ENCODE measurements around the gene ADAM12. TPM values are rescaled to one million over a fixed set of nuclear protein-coding genes. Genes with fewer than 3 reads are reported as not detected.

Gene ADAM12
- total and polyA plus RNA-seq, 10 of the 15 experiments (the other 5 are each of a cell fraction or from before 2014, with no cell fraction given): under 0.01 to 0.62 (median 0.04) TPM; not detected in 5

- TF ChIP-seq JUNB (IDR thresholded peaks at IDR 0.05) (no peak), RB1 (IDR thresholded peaks at IDR 0.05; ENCODE audit: borderline replicate concordance) (no peak), MEF2B (IDR thresholded peaks at IDR 0.05; ENCODE audit: partially characterized antibody, poor library complexity, severe bottlenecking) (no peak), HDAC2 (IDR thresholded peaks at IDR 0.05) (no peak), CREM (IDR thresholded peaks at IDR 0.05; ENCODE audit: low read depth) (no peak)
- no TSS peak for BruUV-seq (replicated peaks)
- no peak for ATAC-seq
- POLR2A ChIA-PET: no interaction called here
- in situ Hi-C loops (cut with MboI) (no loop called here), intact Hi-C loops (cut with micrococcal nuclease; ENCODE audit: unreplicated experiment) (no loop called here)
- Histone ChIP-seq H2AFZ (ENCODE audit: control insufficient read depth, low read depth, low read length) (no peak overlapping the region), H3K9ac (ENCODE audit: control insufficient read depth, insufficient read depth, low read length) (no peak overlapping the region), H3K36me3 (ENCODE audit: control insufficient read depth in 2 of 2, insufficient read depth in 2 of 2, low read length in 1 of 2) (no peaks in the 10 kb centered on the region), H3K4me2 (ENCODE audit: control insufficient read depth, insufficient read depth) (no peak overlapping the region), H3K27ac (ENCODE audit: control insufficient read depth, insufficient read depth) (no peak overlapping the region), H3K9me3 (replicated peaks; ENCODE audit: control insufficient read depth, insufficient read depth, low read length) (no peaks in the 10 kb centered on the region), H3K27me3 (replicated peaks in 1 of 2; ENCODE audit: control insufficient read depth in 2 of 2, insufficient read depth in 2 of 2, low read length in 1 of 2) (no peaks in the 10 kb centered on the region), H3K4me1 (ENCODE audit: control insufficient read depth, insufficient read depth, low read length) (no peaks in the 10 kb centered on the region), H3K4me3 (no peak overlapping the region), H4K20me1 (ENCODE audit: control insufficient read depth, insufficient read depth) (no peaks in the 10 kb centered on the region), H3K79me2 (ENCODE audit: control insufficient read depth, insufficient read depth, low read length) (no peaks in the 10 kb centered on the region)
- WGBS (ENCODE audit: insufficient coverage, insufficient replicate concordance, low lambda C conversion rate, missing lambda C conversion rate): 6% methylated on average over 1 of the region's 1 CpG
- no peak for FAIRE-seq
- CTCF ChIA-PET: no interaction called here
- DNase-seq (ENCODE audit: low read depth, low spot score): no peak
- RAD21 ChIA-PET (ENCODE audit: unreplicated experiment): no interaction called here
- SMC1A ChIA-PET (ENCODE audit: uncharacterized antibody, unreplicated experiment): no interaction called here
Measured at GRCh38 chr10:126256864-126257263, 131.4 kb downstream of the ADAM12 start.

DNA sequence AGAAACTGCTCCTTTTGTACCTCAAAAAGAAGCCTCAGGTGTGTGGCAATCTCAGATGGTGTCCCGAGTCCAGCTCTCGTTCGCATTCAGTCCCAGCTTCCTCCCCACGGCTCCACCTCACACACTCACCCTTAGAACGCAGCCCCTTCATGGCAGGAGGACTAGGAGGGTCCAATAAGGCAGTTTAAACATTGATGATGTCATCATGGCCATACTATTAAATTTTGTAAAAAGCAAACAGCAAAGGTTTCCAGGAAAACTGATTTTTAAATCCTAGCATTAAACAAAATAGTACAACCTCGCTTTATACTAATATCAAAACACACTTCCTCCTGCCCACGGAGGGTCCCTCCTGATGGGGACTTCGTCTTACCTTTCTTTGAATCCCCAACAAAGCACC is 133.0 kb downstream of the ADAM12 start:
- ChIA-PET POLR2A (no interaction called here), SMC1A (ENCODE audit: uncharacterized antibody, unreplicated experiment) (no interaction called here), CTCF (no interaction called here), RAD21 (ENCODE audit: unreplicated experiment) (no interaction called here)
- H3K9ac ChIP-seq (ENCODE audit: control insufficient read depth, insufficient read depth, low read length): no peak overlapping the region
- H3K27me3 ChIP-seq (replicated peaks in 1 of 2; ENCODE audit: control insufficient read depth in 2 of 2, insufficient read depth in 2 of 2, low read length in 1 of 2): no peaks in the 10 kb centered on the region
- no peak overlapping the region for H2AFZ ChIP-seq (ENCODE audit: control insufficient read depth, low read depth, low read length)
- H3K9me3 ChIP-seq (replicated peaks; ENCODE audit: control insufficient read depth, insufficient read depth, low read length): no peaks in the 10 kb centered on the region
- H3K4me3 ChIP-seq: no peak overlapping the region
- intact Hi-C loops (cut with micrococcal nuclease; ENCODE audit: unreplicated experiment) (no loop called here), in situ Hi-C loops (cut with MboI) (no loop called here)
- no peaks in the 10 kb centered on the region for H3K79me2 ChIP-seq (ENCODE audit: control insufficient read depth, insufficient read depth, low read length)
- DNase-seq (ENCODE audit: low read depth, low spot score): no peak
- no peaks in the 10 kb centered on the region for H4K20me1 ChIP-seq (ENCODE audit: control insufficient read depth, insufficient read depth)
- no peak for ATAC-seq
- no peaks in the 10 kb centered on the region for H3K4me1 ChIP-seq (ENCODE audit: control insufficient read depth, insufficient read depth, low read length)
- TF ChIP-seq MEF2A (IDR thresholded peaks at IDR 0.05; ENCODE audit: insufficient read depth, low read depth, low read length) (no peak), CBFB (IDR thresholded peaks at IDR 0.05; ENCODE audit: low read depth) (no peak), ZNF274 (IDR thresholded peaks at IDR 0.05; ENCODE audit: insufficient read depth, insufficient read length) (no peak), EP300 (IDR thresholded peaks at IDR 0.05; ENCODE audit: borderline replicate concordance in 1 of 2, control insufficient read depth in 1 of 2, low read depth in 2 of 2, low read length in 2 of 2) (no peak), HCFC1 (IDR thresholded peaks at IDR 0.05; ENCODE audit: low read length) (no peak), HSF1 (IDR thresholded peaks at IDR 0.05; ENCODE audit: low read depth, low read length) (no peak), MTA3 (IDR thresholded peaks at IDR 0.05; ENCODE audit: borderline replicate concordance, low read length) (no peak)
- no TSS peak for BruUV-seq (replicated peaks)
- 10% methylated on average over 8 of the region's 8 CpGs for WGBS (ENCODE audit: insufficient coverage, insufficient replicate concordance, low lambda C conversion rate, missing lambda C conversion rate)
- no peak overlapping the region for H3K4me2 ChIP-seq (ENCODE audit: control insufficient read depth, insufficient read depth)
- no peak for FAIRE-seq
- H3K36me3 ChIP-seq (ENCODE audit: control insufficient read depth in 2 of 2, insufficient read depth in 2 of 2, low read length in 1 of 2): no peaks in the 10 kb centered on the region
- no peak overlapping the region for H3K27ac ChIP-seq (ENCODE audit: control insufficient read depth, insufficient read depth)

Measured in GM12878 (cell line).